Measurements from ENCODE around the gene LYPLA2. TPM values are rescaled to one million over a fixed set of nuclear protein-coding genes. Genes with fewer than 3 reads are reported as not detected.
"Not testable (repeated sequence)": the region's sequence is repeated elsewhere in the genome, so short reads cannot be mapped to it uniquely, and the experiment has no call there.

LYPLA2 gene
- polyA plus RNA-seq, 10 donors: 26.3 to 43.4 (median 30.5) TPM

DNA sequence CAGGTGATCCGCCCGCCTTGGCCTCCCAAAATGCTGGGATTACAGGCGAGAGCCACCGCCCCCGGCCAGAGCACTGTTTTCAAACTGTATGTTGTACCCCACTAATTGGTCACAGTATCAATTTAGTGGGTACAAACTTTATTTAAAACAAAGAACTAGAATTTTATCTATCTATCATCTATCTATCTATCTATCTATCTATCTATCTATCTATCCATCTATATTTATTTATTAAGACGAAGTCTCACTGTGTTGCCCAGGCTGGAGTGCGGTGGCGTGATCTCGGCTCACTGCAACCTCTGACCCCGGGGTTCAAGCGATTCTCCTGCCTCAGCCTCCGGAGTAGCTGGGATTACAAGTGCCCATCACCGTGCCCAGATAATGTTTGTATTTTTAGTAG lies 35.6 kb downstream of the LYPLA2 start:
- DNase-seq: not testable (repeated sequence)

DNA sequence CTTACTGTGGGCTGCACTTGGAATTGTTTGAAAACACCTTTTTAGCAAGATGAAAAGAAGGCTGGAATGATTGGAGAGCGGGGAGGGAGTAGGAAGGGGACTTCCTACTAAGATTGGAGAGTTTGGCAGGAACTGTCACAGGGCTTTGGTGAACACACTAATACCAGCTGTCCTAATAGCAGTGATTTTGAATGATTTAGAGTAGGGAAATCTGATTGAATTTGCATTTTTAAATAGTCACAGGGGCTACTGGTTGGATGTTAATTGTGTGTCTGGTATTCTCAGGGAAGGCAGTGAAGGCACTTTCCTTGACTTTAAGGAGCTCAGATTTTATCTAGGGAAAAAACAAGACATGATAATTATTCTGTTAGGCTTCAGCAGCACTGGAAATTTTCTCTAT lies 36.8 kb downstream of the LYPLA2 start:
- DNase-seq: no peak

GRCh38 chr1:23834156-23834555 lies 43.2 kb downstream of the LYPLA2 start:
- not testable (repeated sequence) for DNase-seq

GRCh38 chr1:23836037-23836436 lies 45.1 kb downstream of the LYPLA2 start:
- DNase-seq: no peak

- DNase-seq: no peak
Measured at GRCh38 chr1:23837908-23838307, 47.0 kb downstream of the LYPLA2 start.

- peak in 1 of 3 donors; percentile 64 for DNase-seq
Measured at GRCh38 chr1:23838401-23838866, 47.5 kb downstream of the LYPLA2 start.

- DNase-seq: no peak
Measured at GRCh38 chr1:23843644-23844043, 52.7 kb downstream of the LYPLA2 start.

Other genes starting within 250 kb of the LYPLA2 start
- gene ID3, start 231.6 kb upstream of the LYPLA2 start, polyA plus RNA-seq (ENCODE audit: insufficient read length in 10 of 10): 10 to 100 TPM; 37.3 to 88.9 (median 60.3) TPM
- gene RPL11, start 99.3 kb upstream of the LYPLA2 start, polyA plus RNA-seq (ENCODE audit: insufficient read length in 10 of 10): 1,000 to 10,000 TPM; 2,591 to 3,347 (median 2,960) TPM
- 10 to 100 TPM; 24.3 to 34.9 (median 29.2) TPM for gene ELOA, start 47.7 kb upstream of the LYPLA2 start, polyA plus RNA-seq (ENCODE audit: insufficient read length in 10 of 10)
- gene PITHD1, start 12.7 kb upstream of the LYPLA2 start, polyA plus RNA-seq (ENCODE audit: insufficient read length in 10 of 10): 10 to 100 TPM; 34.6 to 43.7 (median 37.8) TPM
- gene GALE, start 9.6 kb downstream of the LYPLA2 start, polyA plus RNA-seq (ENCODE audit: insufficient read length in 10 of 10): 10 to 100 TPM; 16.1 to 23.6 (median 19.9) TPM
- 10 to 100 TPM; 19.3 to 24.5 (median 22.9) TPM for gene HMGCL, start 34.3 kb downstream of the LYPLA2 start, polyA plus RNA-seq (ENCODE audit: insufficient read length in 10 of 10)
- 10 to 100 TPM; 11.2 to 20.8 (median 14.0) TPM for gene FUCA1, start 77.1 kb downstream of the LYPLA2 start, polyA plus RNA-seq (ENCODE audit: insufficient read length in 10 of 10)
- gene CNR2, start 122.2 kb downstream of the LYPLA2 start, polyA plus RNA-seq (ENCODE audit: insufficient read length in 10 of 10): under 1 TPM in 9 of 10 donors, not detected in 1; 0.03 to 0.18 (median 0.06) TPM
- gene PNRC2, start 168.7 kb downstream of the LYPLA2 start, polyA plus RNA-seq (ENCODE audit: insufficient read length in 10 of 10): 100 to 1,000 TPM in 7 of 10 donors, 10 to 100 TPM in 3; 96.5 to 144 (median 104) TPM
- 100 to 1,000 TPM in 6 of 10 donors, 10 to 100 TPM in 4; 92.2 to 147 (median 121) TPM for gene SRSF10, start 189.2 kb downstream of the LYPLA2 start, polyA plus RNA-seq (ENCODE audit: insufficient read length in 10 of 10)

All from muscle of back (tissue), 11 donors.